HG03064 (cell line): ENCODE results near the gene FRA10AC1.

ENCODE experiments used
- ATAC-seq: cut with Tn5 transposase; IDR thresholded peaks from one replicate; pipeline ENCODE4 v1.9.1; 2021; ENCODE audit warnings: low read depth; ENCODE audit not compliant: unreplicated experiment

Gene FRA10AC1, protein sequence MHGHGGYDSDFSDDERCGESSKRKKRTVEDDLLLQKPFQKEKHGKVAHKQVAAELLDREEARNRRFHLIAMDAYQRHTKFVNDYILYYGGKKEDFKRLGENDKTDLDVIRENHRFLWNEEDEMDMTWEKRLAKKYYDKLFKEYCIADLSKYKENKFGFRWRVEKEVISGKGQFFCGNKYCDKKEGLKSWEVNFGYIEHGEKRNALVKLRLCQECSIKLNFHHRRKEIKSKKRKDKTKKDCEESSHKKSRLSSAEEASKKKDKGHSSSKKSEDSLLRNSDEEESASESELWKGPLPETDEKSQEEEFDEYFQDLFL

DNA sequence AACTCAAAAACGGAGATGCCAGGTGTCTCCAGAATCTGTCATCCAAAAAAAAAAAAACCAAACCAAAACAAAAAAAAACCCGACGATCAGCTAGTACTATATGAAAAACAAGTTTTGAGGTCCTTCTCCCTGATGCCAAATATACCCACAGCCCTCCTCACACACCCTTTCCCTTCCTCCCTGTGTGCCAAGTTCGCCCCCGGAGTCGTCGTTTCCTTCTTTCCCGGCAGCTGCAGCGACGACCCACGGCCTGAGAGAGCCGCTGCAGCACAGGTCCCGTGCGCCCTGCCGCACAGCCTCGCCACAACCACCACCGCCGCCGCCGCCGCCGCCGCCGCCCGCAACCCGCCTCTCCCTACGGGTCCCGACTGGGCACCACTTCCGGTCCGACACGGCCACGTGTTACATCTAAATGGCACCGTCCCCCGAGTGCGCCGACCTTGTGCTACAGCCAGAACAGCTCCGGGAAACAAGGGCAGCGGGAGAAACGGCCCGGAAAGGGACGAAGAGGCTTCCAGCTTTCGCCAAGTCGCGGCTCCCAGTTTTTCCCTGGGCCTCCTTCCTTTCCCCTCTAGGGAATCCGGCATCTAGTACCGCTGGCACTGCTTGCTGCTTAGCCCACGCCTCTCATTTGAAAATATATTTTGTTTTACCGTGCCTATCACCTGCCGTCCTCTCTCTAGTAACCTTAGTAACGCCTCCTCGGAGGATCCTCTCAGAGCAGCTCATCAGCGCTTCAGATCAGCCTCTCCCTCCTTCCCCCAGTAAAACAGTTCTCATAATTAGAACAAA is at the start of gene FRA10AC1:
Gene FRA10AC1 (minus strand): TSS at position 383 of the 792 bp plus-strand sequence. CDS start 2,486 bp downstream, outside the sequence.
- ATAC-seq = peak; percentile 71

DNA sequence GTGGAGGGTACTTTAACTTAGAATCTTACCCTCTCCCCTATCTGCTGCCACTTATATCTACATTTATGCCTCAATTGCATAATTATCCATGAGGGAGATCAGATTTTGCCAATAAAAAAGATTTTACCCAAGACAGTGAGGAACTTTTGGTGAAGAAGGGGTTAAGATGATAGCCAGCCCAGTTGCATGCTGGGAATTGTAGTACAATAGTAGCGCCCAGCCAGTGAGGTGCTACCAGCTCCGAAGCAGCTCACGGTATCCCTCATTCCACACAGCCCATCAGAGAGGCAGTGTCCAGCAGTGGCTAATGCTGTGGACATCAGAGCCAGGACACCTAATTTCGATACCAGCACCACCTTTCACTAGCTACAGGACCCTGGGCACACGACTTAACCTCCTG is 49.4 kb upstream of the FRA10AC1 start:
- ATAC-seq = no peak

GRCh38 chr10:93751124-93751523 is 48.7 kb upstream of the FRA10AC1 start:
- no peak for ATAC-seq

GRCh38 chr10:93749218-93749799 is 46.9 kb upstream of the FRA10AC1 start:
- no peak for ATAC-seq

DNA sequence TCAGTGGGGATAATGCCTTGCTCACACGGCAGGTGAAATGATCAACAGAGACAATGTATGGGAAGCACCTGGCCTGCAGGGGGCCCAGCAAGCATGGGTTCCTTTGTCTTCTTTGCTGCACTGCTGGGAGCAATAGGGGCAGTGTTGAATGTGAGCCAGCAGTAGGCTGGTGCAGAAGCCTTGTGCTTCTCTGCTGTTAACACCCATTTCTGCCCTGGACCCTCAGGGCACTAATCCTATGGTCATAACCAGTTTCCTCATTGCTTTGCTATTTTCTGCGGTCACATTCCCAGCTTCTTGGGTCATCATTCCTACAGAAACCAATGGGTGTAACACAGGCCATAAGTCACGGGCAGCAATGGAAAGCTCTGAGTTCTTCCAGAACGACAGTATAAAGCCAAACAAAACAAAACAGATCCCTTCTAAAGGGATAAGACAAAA is 44.5 kb upstream of the FRA10AC1 start:
- no peak for ATAC-seq

DNA sequence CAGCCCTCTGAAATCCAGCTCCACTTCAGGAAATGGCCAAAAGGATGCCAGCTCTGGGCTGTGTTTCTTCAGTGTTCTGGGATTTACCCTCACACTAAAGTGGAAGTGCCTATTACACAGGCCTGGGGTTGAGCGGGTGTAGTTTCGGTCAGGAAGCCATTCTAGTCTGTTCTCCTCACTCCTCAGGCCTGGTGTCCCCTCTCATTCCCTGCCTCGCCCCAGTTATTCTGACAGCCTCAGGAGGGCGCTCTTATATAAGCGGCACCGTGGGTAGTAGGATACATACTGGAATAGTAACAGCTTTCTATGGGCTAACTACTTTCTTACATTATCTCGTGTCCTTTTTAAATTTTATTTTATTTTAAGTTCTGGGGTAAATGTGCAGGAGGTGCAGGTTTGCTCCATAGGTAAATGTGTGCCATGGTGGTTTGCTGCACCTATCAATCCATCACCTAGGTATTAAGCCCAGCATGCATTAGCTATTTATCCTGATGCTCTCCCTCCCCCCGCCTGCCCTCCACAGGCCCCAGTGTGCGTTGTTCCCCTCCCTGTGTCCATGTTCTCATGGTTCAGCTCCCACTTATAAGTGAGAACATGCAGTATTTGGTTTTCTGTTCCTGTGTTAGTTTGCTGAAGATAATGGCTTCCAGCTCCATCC is 43.1 kb upstream of the FRA10AC1 start:
- no peak for ATAC-seq

- ATAC-seq = no peak
Observed at GRCh38 chr10:93742633-93743349, 40.4 kb upstream of the FRA10AC1 start.

GRCh38 chr10:93741367-93741766 is 39.0 kb upstream of the FRA10AC1 start:
- no peak for ATAC-seq

GRCh38 chr10:93726024-93726423 is 23.6 kb upstream of the FRA10AC1 start:
- no peak for ATAC-seq

- ATAC-seq = no peak
Observed at GRCh38 chr10:93723153-93723552, 20.8 kb upstream of the FRA10AC1 start.

DNA sequence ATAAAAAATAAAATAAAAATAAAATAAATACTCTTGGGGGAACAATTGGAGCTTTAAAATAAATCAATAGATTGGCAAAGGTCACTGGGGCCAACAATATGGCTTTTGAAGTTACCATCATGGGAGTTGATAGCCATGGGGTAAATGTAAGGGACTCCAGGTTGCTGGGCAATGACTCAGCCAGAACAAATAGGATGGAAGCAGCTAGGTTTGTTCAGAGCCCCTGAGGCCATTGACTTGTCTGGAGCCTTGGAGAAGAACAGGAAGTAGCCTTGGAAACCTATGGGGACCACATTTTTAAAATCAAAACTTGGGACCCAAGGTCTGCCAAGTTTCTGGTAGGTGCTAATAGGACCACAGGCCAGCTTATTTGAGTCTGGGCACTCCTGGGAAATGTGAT is 20.2 kb upstream of the FRA10AC1 start:
- no peak for ATAC-seq

GRCh38 chr10:93719901-93720300 is 17.5 kb upstream of the FRA10AC1 start:
- ATAC-seq = no peak

GRCh38 chr10:93718937-93719725 is 16.7 kb upstream of the FRA10AC1 start:
- ATAC-seq = peak; percentile 48

DNA sequence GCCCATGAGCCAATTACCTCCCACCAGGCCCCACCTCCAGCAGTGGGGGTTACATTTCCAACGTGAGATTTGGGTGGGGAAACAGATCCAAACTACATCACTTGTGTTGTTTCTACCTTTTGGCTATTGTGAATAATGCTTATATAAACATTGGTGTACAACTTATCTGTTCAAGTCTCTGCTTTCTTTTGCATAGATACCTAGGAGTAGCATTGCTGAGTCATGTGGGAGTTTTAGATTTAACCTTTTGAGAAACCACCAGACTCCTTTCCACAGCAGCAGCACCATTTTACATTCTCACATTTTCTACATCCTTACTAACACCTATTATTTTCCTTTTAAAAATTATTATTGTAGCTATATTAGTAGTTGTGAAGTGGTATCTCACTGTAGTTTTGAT is 14.4 kb upstream of the FRA10AC1 start:
- no peak for ATAC-seq

GRCh38 chr10:93715345-93715744 is 13.0 kb upstream of the FRA10AC1 start:
- ATAC-seq = peak; percentile 73

- no peak for ATAC-seq
Observed at GRCh38 chr10:93712593-93712992, 10.2 kb upstream of the FRA10AC1 start.

DNA sequence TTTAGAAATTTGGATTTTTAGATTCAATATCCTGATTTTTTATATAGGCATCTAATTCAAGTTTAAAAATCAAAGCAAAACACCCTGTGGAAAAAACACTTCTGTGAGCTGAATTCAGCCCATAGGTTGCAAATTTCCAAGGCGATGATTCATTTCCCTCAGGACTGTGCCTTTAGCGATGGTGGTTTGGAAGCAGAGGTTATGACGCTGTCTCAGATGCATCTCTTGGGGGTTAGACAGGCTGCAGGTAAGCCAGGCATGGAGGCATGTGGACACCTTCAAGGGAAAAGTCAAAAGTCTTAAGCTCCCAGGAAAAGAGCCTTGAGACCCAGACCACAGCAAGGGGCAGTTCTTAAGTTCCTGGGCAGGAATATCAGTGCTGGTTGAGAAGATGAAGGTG is 9.5 kb upstream of the FRA10AC1 start:
- no peak for ATAC-seq

GRCh38 chr10:93710333-93710909 is 8.0 kb upstream of the FRA10AC1 start:
- no peak for ATAC-seq

- ATAC-seq = no peak
Observed at GRCh38 chr10:93707623-93708022, 5.2 kb upstream of the FRA10AC1 start.
